Activated T-helper 1 cell treated with Interleukin-2 at 50 U/mL for 16 hours (primary cell): ENCODE measurements around the gene RPUSD3.

Experiments
- DNase-seq: peaks from one replicate; pipeline ENCODE4 v3.0.0-alpha.2; 2020; ENCODE audit warnings: low read depth

Gene RPUSD3

GRCh38 chr3:9804996-9805395 is 38.8 kb downstream of the RPUSD3 start:
- no peak for DNase-seq

- no peak for DNase-seq
These were observed 40.3 kb downstream of the RPUSD3 start for GRCh38 chr3:9803494-9803893.

GRCh38 chr3:9800529-9800928 is 43.3 kb downstream of the RPUSD3 start:
- no peak for DNase-seq

GRCh38 chr3:9797196-9797945 is 46.4 kb downstream of the RPUSD3 start:
- DNase-seq, result no peak

DNA sequence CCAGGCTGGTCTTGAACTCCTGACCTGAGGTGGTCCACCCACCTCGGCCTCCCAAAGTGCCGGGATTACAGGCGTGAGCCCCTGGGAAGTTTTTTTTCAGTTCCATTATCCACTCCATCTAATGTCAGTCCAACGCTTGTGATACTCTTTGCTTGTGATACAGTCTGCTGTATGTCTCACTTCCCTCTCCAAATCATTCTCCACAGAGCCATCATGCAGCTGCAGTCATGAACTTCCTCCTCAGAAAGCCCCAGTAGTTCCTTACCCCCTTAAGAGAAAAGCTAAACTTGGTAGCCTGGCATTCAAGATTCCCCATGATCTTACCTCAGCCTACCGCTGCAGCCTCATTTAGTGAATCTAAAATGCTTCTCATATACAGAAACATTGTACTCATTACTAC is 48.6 kb downstream of the RPUSD3 start:
- no peak for DNase-seq

- DNase-seq, result no peak
These were observed 49.4 kb downstream of the RPUSD3 start for GRCh38 chr3:9794400-9794799.

DNA sequence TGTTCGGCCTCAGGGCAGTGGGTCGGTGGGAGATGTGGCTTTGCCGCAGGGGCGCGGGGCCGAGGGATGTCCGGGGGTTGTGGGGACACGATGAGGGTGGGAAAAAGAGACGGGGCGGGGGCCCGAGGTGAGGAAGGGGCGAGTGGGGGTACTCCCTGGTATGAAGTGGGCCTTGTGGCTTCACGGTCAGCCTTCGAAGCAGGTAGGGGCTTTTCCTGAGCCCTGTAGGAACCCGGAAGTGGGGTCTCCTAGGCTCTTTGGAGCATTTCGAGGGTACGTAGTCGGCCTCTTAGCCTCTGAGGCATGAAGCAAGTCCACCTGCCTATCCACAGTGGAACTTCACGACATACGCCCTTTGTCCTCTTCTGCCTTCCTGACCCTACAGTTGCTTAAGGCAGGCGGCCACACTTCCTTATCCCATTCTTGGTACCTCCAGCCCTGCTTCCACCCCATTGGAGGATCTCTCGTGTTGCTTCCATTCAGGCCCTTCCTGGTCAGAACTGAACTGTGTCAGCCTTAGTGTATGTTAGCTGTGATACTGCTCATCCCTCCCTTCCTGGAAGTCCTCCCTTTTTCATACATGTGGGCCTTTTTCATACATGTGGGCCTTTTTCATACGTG is 50.5 kb downstream of the RPUSD3 start:
- DNase-seq, result no peak

DNA sequence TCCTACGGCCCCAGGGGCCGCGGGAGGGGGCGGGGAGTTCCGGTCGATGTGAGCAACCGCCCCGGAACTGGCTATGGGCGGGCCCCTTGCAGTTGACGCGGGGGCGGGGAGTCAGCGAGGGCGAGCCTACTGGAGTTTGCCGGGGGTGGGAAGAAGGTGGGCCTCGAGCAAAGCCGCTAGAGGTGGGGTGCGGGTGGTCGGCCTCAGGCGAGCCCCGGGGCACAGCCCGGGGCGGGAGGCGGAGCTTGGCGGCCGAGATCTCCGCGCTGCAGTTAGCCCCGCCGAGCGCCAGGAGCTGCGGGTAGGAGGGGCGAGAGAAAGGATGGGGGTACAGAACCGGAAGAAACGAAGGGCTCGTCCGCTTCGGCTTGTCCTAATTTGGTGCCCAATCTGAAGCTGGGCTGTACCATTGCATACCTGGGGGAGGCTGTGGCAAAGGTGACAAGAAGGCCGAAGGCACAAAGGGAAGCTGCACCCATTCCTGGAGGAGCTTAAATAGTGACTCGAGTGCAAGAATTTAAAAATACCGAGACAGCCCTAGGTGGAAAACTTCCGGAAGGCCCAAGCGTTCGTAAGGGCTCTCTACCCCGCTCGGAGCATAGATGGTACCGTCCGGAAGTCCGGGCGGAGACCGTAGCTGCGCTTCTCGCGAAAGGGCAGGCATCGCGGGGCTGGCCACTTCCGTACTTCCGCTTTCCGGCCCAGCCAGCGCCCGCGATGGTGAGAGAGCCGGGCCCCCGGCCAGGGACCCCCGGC is 51.2 kb downstream of the RPUSD3 start, which contains the start of the genes ARPC4 and TADA3:
ARPC4 (plus strand) TSS at position 678 of the 756 bp plus-strand sequence; CDS start at position 718, 40 bp downstream.
TADA3 (minus strand) TSS at position 69 of the 756 bp plus-strand sequence. CDS start 1,007 bp downstream, outside the sequence.
- peak; percentile 84 for DNase-seq

GRCh38 chr3:9791790-9792404 is 51.9 kb downstream of the RPUSD3 start:
- no peak for DNase-seq

GRCh38 chr3:9791127-9791526 is 52.7 kb downstream of the RPUSD3 start:
- no peak for DNase-seq
